HepG2 (cell line): ENCODE results near the gene TTYH2.

Experiments
- CTCF ChIP-seq: sonication (generic); formaldehyde crosslinking; IDR thresholded peaks from 2 replicates; pipeline ENCODE4 v1.5.0; 2020; ENCODE audit warnings: mild to moderate bottlenecking, missing genetic modification reagents, moderate library complexity
- FLYWCH1 ChIP-seq: sonication (generic); formaldehyde crosslinking; IDR thresholded peaks from 2 replicates; pipeline ENCODE4 v1.8.1; 2023; ENCODE audit warnings: mild to moderate bottlenecking, missing genetic modification reagents
- KDM4B ChIP-seq: sonication (generic); formaldehyde crosslinking; IDR thresholded peaks from 2 replicates; pipeline ENCODE4 v1.4.0; 2020; ENCODE audit warnings: missing genetic modification reagents
- MAX ChIP-seq: IDR thresholded peaks from 2 replicates; pipeline ENCODE4 v1.6.1; 2012; ENCODE audit warnings: inconsistent platforms
- MAZ ChIP-seq, 2 experiments: sonication (generic) in 1 of 2; formaldehyde crosslinking in 1 of 2; IDR thresholded peaks; 2 replicates each; pipeline versions ENCODE4 v1.5.0 to v1.6.1; 2012 to 2020; ENCODE audit warnings: low read depth in 2 of 2, mild to moderate bottlenecking in 2 of 2, borderline replicate concordance in 1 of 2, improper control_type of control experiment in 1 of 2, low read length in 1 of 2, missing genetic modification reagents in 1 of 2, moderate library complexity in 1 of 2
- MXI1 ChIP-seq: IDR thresholded peaks from 3 replicates; pipeline ENCODE4 v1.6.1; 2012; ENCODE audit warnings: low read depth, low read length, inconsistent platforms, borderline replicate concordance
- MYC ChIP-seq: sonication (generic); formaldehyde crosslinking; IDR thresholded peaks from 2 replicates; pipeline ENCODE4 v1.9.0; 2021; ENCODE audit warnings: missing genetic modification reagents, borderline replicate concordance
- NFKBIZ ChIP-seq: IDR thresholded peaks from 2 replicates; pipeline ENCODE4 v1.6.1; 2018; ENCODE audit warnings: missing genetic modification reagents, missing compliant biosample characterization
- POLR2AphosphoS5 ChIP-seq: IDR thresholded peaks from 2 replicates; pipeline ENCODE4 v1.6.1; 2012; ENCODE audit warnings: low read depth, low read length
- ZBTB3 ChIP-seq: sonication (generic); formaldehyde crosslinking; IDR thresholded peaks from 2 replicates; pipeline ENCODE4 v1.4.0; 2020; ENCODE audit warnings: low read depth, mild to moderate bottlenecking, moderate library complexity, missing genetic modification reagents, borderline replicate concordance
- ZNF12 ChIP-seq: sonication (generic); formaldehyde crosslinking; IDR thresholded peaks from 2 replicates; pipeline ENCODE4 v1.5.0; 2020; ENCODE audit warnings: missing genetic modification reagents
- ZNF121 ChIP-seq: sonication (generic); formaldehyde crosslinking; IDR thresholded peaks from 2 replicates; pipeline ENCODE4 v1.5.0; 2020; ENCODE audit warnings: mild to moderate bottlenecking, missing genetic modification reagents
- ZNF251 ChIP-seq: sonication (generic); formaldehyde crosslinking; IDR thresholded peaks from 2 replicates; pipeline ENCODE4 v1.9.0; 2021; ENCODE audit warnings: mild to moderate bottlenecking, missing genetic modification reagents
- ZNF780A ChIP-seq: sonication (generic); formaldehyde crosslinking; IDR thresholded peaks from 2 replicates; pipeline ENCODE4 v1.8.0; 2022; ENCODE audit warnings: mild to moderate bottlenecking, missing genetic modification reagents, moderate library complexity

- TF ChIP-seq NFKBIZ (CRISPR knock-in tag) (no peak), ZNF121 (CRISPR knock-in tag) (no peak), MYC (CRISPR knock-in tag) (no peak), MAZ (IDR thresholded peaks at IDR 0.05; ENCODE audit: borderline replicate concordance, low read depth, low read length) (no peak), MAZ (CRISPR knock-in tag; IDR thresholded peaks at IDR 0.05; ENCODE audit: low read depth) (no peak), ZNF251 (CRISPR knock-in tag) (no peak), ZNF780A (CRISPR knock-in tag) (no peak), MAX (no peak), KDM4B (CRISPR knock-in tag) (no peak), ZBTB3 (no peak), FLYWCH1 (no peak), ZNF12 (CRISPR knock-in tag) (no peak), POLR2AphosphoS5 (no peak), MXI1 (no peak), CTCF (CRISPR knock-in tag) (no peak)
Measured at GRCh38 chr17:74274060-74274708, 60.8 kb downstream of the TTYH2 start, which contains the start of gene DNAI2.
